HL-60 (cell line): Measurements from ENCODE around the gene PDXK.

Experiments
- CTCF ChIP-seq: IDR thresholded peaks from one replicate; pipeline ENCODE4 v1.5.1; 2011; ENCODE audit warnings: low read length, control low read depth, inconsistent platforms; ENCODE audit not compliant: insufficient read depth
- POLR2AphosphoS5 ChIP-seq: IDR thresholded peaks from 2 replicates; pipeline ENCODE4 v1.6.1; 2012; ENCODE audit warnings: low read depth

DNA sequence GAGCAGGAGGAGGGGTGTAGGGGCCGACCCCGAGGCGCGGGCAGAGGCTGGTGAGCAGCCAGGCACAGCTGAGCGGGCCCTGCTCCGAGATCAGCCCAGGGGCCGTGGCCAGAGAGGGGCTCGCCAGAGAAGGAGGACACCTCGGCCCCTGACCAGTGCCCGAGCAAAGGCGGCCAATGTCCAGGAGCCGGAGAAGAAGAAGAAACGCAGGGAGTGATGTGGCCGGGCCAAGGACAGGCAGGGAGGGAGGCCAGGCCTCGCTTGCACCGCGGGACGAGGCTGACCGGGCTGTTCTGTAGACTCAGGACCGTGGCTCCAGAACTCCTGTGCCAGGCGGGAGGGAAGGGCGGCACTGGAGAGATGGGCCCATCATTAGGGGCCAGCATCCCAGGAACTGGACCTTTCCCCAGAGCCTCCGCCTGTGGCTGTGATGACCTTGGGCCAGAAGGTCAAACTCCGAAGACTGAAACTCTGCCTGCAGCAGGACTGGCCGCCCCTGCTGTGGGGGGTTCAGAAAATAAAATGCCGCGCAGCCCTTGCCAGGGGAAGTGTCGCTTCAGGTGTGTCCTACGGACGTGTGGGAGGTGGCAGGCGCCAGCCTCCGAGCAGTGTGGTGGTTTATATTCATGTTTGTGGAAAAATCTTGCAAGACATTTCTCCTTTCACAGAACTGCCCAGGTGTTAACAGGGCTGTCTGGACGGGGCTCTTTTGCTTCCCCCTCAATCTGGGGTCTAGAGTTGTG lies 84.8 kb downstream of the PDXK start:
- TF ChIP-seq CTCF (no peak), POLR2AphosphoS5 (no peak; the same call in 1 of the 2 replicates)
